Femur (tissue), 1 donor: Measurements from ENCODE around the gene IZUMO2.
A peak's percentile ranks its signal among the peaks of the same experiment; 100 is the strongest.
"Not testable (repeated sequence)": the region's sequence is repeated elsewhere in the genome, so short reads cannot be mapped to it uniquely, and the experiment has no call there.

Experiments
- DNase-seq: peaks from one replicate; pipeline ENCODE4 v3.0.0-alpha.2; 2017

The IZUMO2 gene

GRCh38 chr19:50181121-50181520, 18.0 kb upstream of the IZUMO2 start:
- DNase-seq = no peak

- DNase-seq = peak; percentile 28
These were observed 15.9 kb upstream of the IZUMO2 start for GRCh38 chr19:50178859-50179537.

DNA sequence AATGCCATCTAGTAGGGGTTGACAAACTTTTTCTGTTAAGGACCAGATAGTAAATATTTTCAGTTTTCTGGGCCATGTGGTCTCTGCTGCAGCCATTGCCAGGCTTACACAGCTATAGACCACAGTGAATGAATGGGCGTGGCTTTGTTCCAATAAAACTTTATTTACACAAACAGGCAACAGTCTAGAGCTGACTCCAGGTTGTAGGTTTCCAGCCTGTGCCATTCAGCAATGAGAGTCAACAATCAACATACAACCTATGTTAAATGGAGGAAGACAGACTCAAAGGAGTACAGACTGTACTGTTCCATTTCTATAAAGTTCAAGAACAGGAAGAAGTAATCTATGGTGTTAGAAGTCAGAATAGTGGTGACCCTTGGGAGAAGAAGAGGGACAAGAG, 15.2 kb upstream of the IZUMO2 start:
- no peak for DNase-seq

DNA sequence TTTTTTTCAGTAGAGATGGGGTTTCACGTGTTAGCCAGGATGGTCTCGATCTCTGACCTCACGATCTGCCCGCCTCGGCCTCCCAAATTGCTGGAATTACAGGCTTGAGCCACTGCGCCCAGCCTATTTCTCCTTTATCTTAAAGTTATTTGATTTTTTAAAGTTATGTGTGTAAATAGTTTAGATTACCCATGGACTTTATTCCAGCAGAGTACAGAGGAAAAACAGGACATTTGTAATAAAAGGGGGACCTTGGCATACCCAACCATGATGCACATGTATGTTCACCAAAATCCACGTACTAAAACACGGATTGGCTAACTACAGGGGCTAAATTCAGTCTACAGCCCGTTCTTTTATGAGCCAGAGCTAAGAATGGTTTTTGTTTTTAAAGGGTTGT, 13.7 kb upstream of the IZUMO2 start:
- no peak for DNase-seq

GRCh38 chr19:50175924-50176323, 12.8 kb upstream of the IZUMO2 start:
- DNase-seq = no peak

DNA sequence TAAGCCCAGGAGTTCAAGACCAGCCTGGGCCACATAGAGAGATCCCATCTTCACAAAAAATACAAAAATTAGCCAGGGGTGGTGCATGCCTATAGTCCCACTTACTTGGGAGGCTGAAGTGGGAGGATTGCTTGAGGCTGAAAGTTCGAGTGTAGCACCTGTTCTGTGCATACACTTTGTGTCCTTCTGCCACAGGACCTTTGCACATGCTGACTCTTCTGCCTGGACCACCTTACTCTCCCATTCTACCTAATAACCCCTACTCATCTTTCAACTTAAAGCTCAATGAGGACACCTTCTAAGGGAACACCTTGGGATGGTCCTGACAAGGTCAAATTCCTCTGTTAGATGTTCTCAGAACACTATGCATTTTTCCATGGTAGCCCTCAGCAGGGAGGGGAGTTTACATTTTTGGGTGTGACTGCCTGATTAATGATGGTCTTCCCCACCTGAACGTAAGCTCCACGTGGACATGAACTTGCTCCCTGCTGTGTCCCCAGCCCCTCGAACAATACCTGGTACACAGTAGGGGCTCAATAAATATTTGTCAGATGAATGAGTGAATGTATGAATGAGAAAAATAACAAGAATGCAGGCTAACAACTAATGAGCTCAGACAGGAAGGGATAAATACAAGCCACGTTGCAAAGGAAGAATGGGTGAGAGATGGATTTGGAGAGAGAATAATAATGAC, 11.2 kb upstream of the IZUMO2 start:
- no peak for DNase-seq

DNA sequence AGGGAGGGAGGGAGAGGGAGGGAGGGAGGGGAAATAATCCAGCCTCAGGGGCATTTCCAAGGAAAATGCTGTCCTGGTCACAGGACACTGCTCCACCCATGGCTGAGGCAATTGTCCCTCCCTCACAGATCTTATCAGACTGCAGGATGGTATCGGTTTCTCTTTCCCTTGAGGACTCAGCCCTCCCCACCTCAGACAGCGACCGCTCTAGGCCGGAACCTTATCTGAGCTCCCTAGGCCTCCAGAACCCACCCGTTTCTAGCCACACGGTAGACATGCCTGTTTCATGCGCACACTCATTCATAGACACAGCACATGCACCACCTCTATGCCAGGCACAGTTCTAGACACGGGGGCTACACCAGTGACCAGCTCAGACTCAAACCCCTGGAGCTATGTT, 10.0 kb upstream of the IZUMO2 start:
- DNase-seq = no peak

- no peak for DNase-seq
These were observed 9.6 kb upstream of the IZUMO2 start for GRCh38 chr19:50172726-50173125.

GRCh38 chr19:50171752-50172151, 8.7 kb upstream of the IZUMO2 start:
- no peak for DNase-seq

DNA sequence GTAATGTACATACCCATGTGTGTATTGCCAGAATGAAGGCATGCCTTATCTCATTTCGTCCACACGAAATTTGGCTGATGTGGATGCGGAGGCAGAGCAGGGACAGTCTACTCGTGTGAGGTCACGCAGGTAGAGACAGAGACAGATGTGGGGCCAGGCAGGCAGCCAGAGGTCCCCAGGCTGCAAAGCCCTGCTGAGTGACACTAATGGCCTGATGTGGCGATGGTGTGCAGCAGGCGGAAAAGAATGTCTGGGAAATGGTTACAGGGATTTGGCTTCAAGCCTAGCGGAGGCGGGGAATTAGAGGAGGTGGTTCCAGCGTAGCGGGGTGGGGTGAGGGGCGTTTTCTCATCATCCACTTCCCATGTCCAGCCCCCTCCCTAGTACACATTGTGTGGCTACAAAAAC, 4.2 kb upstream of the IZUMO2 start:
- DNase-seq = peak; percentile 68

GRCh38 chr19:50159078-50159477, 4.0 kb downstream of the IZUMO2 start:
- DNase-seq = no peak

GRCh38 chr19:50158577-50158976, 4.5 kb downstream of the IZUMO2 start:
- no peak for DNase-seq

DNA sequence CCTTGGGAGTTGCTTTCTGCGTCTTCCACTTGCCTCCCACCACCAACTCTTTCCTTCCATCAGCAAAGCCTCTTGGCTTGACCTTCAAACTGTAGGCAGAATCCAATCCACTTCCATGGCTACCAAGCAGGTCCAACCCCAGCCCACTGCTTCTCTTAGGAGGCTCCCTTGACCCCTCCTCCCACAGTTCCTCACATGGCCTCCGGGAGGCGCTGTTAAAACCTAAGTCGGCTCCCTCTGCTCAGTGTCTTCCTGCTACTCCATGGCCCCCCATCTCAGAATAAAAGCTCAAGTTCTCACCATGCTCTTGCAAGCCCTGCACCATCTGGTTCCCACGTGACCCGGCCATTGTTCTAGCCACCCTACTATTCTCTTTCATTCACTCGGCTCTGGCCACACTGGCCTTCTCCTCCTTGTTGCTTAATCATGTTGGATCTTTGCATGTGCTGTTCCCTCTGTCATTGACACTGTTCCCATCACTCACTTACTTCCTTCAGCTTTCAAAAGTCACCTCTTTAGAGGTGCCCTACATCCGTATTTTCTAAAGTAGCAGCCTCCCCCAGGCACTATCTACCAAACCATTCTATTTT, 7.5 kb downstream of the IZUMO2 start:
- no peak for DNase-seq

- DNase-seq = no peak
These were observed 8.6 kb downstream of the IZUMO2 start for GRCh38 chr19:50154529-50154928.

DNA sequence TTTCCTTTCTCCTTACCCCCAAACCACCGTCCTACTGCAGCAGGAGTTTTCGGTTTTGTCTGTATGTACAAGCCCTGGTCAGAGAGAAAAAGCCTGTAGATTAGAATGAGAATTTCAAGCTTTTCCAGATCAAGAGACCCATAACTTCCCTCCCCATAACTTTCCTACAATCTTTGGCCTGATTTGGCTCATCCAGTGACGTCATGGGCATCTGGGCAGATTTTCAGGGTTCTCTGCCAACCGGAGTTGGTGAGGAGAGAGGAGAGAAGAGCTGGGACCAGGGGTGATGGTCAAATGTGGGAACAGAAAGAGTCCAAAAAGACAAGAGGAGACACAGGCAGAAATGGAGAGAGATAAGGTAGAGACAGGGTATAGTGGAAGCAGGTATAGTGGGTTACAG, 10.5 kb downstream of the IZUMO2 start:
- no peak for DNase-seq

DNA sequence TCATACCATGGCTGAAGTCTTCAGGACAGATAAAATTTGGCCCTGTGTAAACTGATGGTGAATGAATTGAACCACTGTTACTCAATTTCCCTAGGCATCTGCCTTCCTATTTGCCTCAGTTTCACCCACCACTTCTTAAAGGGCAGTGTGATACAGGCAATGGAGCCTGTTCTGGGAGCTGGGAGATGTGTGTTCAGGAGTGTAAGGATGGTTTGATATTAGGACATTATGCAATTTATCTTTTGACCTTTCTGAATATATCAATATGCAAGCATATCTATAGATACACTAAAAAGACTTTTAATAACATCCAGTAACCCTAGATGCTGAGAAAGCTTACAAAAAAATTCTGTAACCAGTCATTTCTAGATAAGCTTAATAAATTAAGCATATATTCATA, 14.6 kb downstream of the IZUMO2 start:
- DNase-seq = no peak

DNA sequence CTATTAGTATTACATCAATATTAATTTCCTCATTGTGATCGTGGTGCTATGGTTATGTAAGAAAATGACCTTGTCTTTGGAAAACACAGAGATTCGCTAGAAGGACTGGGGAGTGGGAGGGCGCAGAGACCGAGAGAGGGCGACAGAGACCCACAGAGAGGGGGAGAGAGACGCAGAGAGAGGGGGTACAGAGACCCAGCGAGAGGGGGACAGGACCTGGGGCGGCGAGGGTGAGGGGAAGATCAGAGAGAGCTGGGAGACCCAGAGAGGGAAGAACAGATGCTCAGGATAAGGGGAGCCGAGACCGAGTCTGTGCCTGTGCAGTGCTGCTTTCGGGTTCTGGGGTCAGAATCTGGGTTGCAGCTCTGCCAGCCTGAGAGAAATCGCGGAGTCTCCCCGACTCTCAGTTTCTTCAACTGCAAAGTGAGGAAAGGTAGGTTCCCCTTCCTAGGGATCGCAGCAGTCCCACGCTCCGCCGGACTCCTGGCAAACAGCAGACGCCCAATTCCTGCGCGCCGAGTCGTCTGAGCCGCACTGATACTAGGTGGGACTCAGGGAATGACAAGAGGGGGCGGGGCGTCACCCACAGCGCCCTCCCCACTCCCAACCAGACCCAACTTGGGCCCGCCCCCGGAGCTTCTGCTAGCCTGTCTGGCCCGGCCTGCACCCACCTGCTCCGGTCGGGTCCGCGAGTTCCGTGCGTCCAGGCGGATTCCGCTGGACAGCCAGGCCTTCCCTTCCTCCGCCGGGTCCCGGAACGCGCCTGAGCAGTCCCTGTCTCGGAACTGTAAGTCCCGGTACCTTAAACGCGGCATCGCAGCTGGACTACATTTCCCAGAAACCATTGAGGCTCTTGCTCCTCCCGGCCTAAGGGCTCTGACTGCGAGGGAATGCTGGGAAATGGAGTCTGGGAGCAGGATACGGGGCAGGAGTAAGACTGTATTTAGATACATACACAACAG, 15.3 kb downstream of the IZUMO2 start:
- peak; percentile 94 for DNase-seq

DNA sequence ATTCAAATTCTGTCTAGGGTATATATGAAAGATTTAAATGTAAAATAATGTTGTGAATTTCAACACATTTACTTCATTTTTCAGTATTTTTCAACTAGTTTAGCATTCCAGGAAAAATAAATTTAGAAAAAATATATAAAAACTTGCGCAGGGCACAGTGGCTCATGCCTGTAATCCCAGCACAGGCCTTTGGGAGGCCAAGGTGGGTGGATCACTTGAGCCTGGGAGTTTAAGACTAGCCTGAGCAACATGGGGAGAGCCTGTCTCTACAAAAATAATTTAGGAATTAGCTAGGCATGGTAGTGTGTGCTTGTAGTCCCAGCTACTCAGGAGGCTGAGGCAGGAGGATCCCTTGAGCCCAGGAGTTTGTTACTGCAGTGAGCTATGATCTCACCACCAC, 21.2 kb downstream of the IZUMO2 start:
- not testable (repeated sequence) for DNase-seq

GRCh38 chr19:50140118-50140845, 22.8 kb downstream of the IZUMO2 start:
- DNase-seq = not testable (repeated sequence)

DNA sequence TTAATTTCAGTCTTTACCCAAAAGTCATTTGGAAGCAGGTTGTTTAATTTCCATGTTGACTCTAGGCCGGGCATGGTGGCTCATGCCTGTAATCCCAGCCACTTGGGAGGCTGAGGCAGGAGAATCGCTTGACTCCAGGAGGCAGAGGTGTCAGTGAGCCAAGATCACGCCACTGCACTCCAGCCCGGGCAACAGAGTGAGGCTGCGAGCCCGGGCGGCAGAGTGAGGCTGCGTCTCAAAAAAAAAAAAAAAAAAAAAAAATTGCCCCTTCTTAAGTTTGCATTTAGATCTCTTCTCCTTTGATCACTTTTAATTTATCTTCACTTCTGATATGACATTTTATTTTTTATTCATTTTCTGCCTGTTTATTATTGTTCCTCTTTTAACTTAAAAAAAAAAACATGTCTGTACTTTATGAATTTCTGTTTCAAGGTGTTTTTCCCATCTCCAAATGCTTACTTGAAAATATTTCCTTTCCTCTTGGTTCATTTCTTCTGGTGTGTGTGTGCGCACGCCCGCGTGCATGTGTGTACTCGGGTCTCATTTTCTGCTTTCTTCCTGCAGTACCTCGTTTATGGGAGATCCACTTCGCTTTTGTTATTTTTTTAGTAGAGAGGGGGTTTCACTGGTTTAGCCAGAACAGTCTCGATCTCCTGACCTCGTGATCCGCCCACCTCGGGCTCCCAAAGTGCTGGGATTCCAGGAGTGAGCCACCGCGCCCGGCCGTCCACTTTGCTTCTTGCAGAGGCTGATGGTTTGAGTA, 26.3 kb downstream of the IZUMO2 start:
- not testable (repeated sequence) for DNase-seq

DNA sequence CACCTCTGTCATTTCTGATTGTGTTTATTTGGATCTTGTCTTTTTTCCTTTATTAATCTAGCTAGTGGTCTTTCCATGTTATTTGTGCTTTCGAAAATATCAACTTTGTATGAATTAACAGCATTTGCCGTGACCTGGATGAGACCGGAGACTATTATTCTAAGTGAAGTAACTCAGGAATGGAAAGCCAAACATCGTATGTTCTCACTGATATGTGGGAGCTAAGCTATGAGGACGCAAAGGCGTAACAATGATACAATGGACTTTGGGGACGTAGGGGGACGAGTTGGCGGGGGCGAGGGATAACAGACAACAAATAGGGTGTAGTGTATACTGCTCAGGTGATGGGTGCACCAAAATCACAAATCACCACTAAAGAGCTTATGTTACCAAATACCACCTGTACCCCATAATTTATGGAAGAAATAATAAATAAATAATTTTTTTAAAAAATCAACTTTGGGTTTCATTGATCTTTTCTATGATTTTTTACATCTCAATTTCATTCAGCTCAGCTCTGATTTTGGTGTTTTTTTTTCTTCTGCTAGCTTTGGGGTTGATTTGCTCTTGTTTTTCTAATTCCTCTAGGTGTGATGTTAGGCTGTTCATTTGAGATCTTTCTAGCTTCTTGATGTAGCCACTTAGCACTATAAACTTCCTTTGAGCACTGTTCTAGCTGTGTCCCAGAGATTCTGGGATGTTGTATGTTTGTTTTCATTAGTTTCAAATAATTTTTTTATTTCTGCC, 27.1 kb downstream of the IZUMO2 start:
- DNase-seq = not testable (repeated sequence)
